Measurements from ENCODE around the gene USP44. TPM values are rescaled to one million over a fixed set of nuclear protein-coding genes. Genes with fewer than 3 reads are reported as not detected.

Gene USP44
- total and polyA plus RNA-seq, 2 experiments from 2014 or later, result 235 to 248 TPM

DNA sequence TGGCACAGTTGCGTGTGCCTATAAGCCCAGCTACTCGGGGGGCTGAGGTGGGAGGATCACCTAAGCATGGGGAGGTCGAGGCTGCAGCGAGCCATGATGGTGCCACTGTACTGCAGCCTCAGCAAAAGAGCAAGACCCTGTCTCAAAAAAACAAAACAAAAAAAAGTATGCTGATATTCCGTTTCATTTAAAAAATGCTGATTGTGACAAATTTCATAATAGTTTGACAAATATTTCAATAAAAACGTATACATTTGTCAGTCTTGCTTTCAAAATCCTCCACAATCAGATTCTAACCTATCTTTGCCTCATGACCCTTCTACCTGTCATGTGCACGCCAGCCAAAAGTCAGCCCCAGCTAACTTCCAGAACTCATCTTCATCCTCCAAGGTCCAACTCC, 9.8 kb downstream of the USP44 start:
- Mint-ChIP-seq H3K36me3 (ENCODE audit: low read depth) (peaks cover 54% of the 10 kb centered on the region), H3K27me3 (ENCODE audit: insufficient read depth, low read depth, poor library complexity) (peaks cover 8% of the 10 kb centered on the region), H3K4me3 (no peak overlapping the region; the same call in 2 of the 3 replicates), H3K27ac (peak overlapping the region; percentile 69; the same call in 1 of the 2 replicates), H3K4me1 (peaks cover 54% of the 10 kb centered on the region), H3K9me3 (no peaks in the 10 kb centered on the region; the same call in 2 of the 3 replicates)
- H3K79me2 ChIP-seq (replicated peaks; ENCODE audit: insufficient read depth), result peaks cover 100% of the 10 kb centered on the region
- no peak for ATAC-seq
- H3K4me2 ChIP-seq, result no peak overlapping the region
- no peaks in the 10 kb centered on the region for H3K9me2 ChIP-seq (ENCODE audit: insufficient read depth)
- H3F3A ChIP-seq (replicated peaks; ENCODE audit: low read depth), result no peaks in the 10 kb centered on the region
- no peaks in the 10 kb centered on the region for H3K27me3 ChIP-seq (ENCODE audit: insufficient read depth)
- no peak for TF ChIP-seq ZNF114 (CRISPR knock-in tag; IDR thresholded peaks at IDR 0.05)
- H3K27ac ChIP-seq (ENCODE audit: low read depth), result no peak overlapping the region
- no peak overlapping the region for H2AFZ ChIP-seq
- no peak for DNase-seq (ENCODE audit: low spot score)
- no peak overlapping the region for H3K4me3 ChIP-seq
- H3K36me3 ChIP-seq (ENCODE audit: insufficient read depth), result no peaks in the 10 kb centered on the region
- H4K20me1 ChIP-seq (replicated peaks; ENCODE audit: insufficient read depth), result peaks cover 34% of the 10 kb centered on the region
- peaks cover 61% of the 10 kb centered on the region for H3K4me1 ChIP-seq (ENCODE audit: insufficient read depth)

DNA sequence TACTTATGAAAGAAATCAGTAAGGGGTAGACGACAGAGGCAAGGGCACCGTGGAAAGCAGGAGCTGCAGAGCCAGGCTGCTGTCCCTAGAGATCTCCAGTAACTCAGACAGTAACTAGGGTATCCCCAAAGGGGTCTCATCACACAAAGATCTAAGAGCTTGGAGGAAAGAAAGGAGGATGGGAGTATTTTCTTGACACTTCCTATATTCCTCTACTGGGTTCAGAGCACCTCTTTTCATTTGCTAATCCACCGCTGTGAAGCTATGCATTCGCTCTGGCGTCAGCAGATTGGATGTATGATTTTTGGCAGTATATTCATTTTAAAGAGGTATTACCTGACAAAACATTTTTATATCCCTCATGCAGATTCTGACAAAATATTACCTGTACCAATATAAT, 12.6 kb downstream of the USP44 start:
- peaks cover 62% of the 10 kb centered on the region for H3K4me1 Mint-ChIP-seq
- peaks cover 13% of the 10 kb centered on the region for H3K27me3 Mint-ChIP-seq (ENCODE audit: insufficient read depth, low read depth, poor library complexity)
- H3K4me1 ChIP-seq (ENCODE audit: insufficient read depth), result peaks cover 70% of the 10 kb centered on the region
- peak overlapping the region; percentile 41 for H3K4me3 Mint-ChIP-seq
- H3K4me3 ChIP-seq, result peak overlapping the region; percentile 14
- peaks cover 100% of the 10 kb centered on the region for H3K79me2 ChIP-seq (replicated peaks; ENCODE audit: insufficient read depth)
- H3K36me3 Mint-ChIP-seq (ENCODE audit: low read depth), result peaks cover 59% of the 10 kb centered on the region
- no peaks in the 10 kb centered on the region; the same call in 2 of the 3 replicates for H3K9me3 Mint-ChIP-seq
- DNase-seq (ENCODE audit: low spot score), result peak; percentile 74
- H3K9me2 ChIP-seq (ENCODE audit: insufficient read depth), result no peaks in the 10 kb centered on the region
- peak overlapping the region; percentile 61 for H3K4me2 ChIP-seq
- H3F3A ChIP-seq (replicated peaks; ENCODE audit: low read depth), result no peaks in the 10 kb centered on the region
- H4K20me1 ChIP-seq (replicated peaks; ENCODE audit: insufficient read depth), result peaks cover 51% of the 10 kb centered on the region
- peak overlapping the region; percentile 70 for H3K27ac ChIP-seq (ENCODE audit: low read depth)
- H3K27ac Mint-ChIP-seq, result no peak overlapping the region
- no peak overlapping the region for H2AFZ ChIP-seq
- peak; percentile 68 for ATAC-seq
- peaks cover 6% of the 10 kb centered on the region; the same call in 1 of the 2 replicates for H3K36me3 ChIP-seq (ENCODE audit: insufficient read depth)
- H3K27me3 ChIP-seq (ENCODE audit: insufficient read depth), result no peaks in the 10 kb centered on the region
- TF ChIP-seq ZNF114 (CRISPR knock-in tag; IDR thresholded peaks at IDR 0.05) (no peak), STAT1 (IDR thresholded peaks at IDR 0.05; ENCODE audit: unreplicated experiment) (no peak), ZNF331 (CRISPR knock-in tag; IDR thresholded peaks at IDR 0.05; ENCODE audit: low read depth) (no peak), CREB1 (CRISPR knock-in tag; IDR thresholded peaks at IDR 0.05; ENCODE audit: low read depth) (no peak), POLR2AphosphoS5 (IDR thresholded peaks at IDR 0.05; ENCODE audit: low read depth) (no peak), JUNB (IDR thresholded peaks at IDR 0.05; ENCODE audit: unreplicated experiment) (no peak), EZH2 (IDR thresholded peaks at IDR 0.05; ENCODE audit: low read depth, unreplicated experiment) (no peak), NANOG (IDR thresholded peaks at IDR 0.05; ENCODE audit: borderline replicate concordance) (no peak)
- TF ChIP-seq, protein P1, sequence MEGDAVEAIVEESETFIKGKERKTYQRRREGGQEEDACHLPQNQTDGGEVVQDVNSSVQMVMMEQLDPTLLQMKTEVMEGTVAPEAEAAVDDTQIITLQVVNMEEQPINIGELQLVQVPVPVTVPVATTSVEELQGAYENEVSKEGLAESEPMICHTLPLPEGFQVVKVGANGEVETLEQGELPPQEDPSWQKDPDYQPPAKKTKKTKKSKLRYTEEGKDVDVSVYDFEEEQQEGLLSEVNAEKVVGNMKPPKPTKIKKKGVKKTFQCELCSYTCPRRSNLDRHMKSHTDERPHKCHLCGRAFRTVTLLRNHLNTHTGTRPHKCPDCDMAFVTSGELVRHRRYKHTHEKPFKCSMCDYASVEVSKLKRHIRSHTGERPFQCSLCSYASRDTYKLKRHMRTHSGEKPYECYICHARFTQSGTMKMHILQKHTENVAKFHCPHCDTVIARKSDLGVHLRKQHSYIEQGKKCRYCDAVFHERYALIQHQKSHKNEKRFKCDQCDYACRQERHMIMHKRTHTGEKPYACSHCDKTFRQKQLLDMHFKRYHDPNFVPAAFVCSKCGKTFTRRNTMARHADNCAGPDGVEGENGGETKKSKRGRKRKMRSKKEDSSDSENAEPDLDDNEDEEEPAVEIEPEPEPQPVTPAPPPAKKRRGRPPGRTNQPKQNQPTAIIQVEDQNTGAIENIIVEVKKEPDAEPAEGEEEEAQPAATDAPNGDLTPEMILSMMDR (conservative IDR thresholded peaks at IDR 0.05; ENCODE audit: low read depth in 2 of 2), result no peak
- TF ChIP-seq, protein P2, sequence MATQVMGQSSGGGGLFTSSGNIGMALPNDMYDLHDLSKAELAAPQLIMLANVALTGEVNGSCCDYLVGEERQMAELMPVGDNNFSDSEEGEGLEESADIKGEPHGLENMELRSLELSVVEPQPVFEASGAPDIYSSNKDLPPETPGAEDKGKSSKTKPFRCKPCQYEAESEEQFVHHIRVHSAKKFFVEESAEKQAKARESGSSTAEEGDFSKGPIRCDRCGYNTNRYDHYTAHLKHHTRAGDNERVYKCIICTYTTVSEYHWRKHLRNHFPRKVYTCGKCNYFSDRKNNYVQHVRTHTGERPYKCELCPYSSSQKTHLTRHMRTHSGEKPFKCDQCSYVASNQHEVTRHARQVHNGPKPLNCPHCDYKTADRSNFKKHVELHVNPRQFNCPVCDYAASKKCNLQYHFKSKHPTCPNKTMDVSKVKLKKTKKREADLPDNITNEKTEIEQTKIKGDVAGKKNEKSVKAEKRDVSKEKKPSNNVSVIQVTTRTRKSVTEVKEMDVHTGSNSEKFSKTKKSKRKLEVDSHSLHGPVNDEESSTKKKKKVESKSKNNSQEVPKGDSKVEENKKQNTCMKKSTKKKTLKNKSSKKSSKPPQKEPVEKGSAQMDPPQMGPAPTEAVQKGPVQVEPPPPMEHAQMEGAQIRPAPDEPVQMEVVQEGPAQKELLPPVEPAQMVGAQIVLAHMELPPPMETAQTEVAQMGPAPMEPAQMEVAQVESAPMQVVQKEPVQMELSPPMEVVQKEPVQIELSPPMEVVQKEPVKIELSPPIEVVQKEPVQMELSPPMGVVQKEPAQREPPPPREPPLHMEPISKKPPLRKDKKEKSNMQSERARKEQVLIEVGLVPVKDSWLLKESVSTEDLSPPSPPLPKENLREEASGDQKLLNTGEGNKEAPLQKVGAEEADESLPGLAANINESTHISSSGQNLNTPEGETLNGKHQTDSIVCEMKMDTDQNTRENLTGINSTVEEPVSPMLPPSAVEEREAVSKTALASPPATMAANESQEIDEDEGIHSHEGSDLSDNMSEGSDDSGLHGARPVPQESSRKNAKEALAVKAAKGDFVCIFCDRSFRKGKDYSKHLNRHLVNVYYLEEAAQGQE (IDR thresholded peaks at IDR 0.05; ENCODE audit: unreplicated experiment), result no peak
- TF ChIP-seq, protein P3, sequence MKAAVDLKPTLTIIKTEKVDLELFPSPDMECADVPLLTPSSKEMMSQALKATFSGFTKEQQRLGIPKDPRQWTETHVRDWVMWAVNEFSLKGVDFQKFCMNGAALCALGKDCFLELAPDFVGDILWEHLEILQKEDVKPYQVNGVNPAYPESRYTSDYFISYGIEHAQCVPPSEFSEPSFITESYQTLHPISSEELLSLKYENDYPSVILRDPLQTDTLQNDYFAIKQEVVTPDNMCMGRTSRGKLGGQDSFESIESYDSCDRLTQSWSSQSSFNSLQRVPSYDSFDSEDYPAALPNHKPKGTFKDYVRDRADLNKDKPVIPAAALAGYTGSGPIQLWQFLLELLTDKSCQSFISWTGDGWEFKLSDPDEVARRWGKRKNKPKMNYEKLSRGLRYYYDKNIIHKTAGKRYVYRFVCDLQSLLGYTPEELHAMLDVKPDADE (IDR thresholded peaks at IDR 0.05), result no peak

All from GM23338 (cell line).